Measurements from ENCODE around the gene CEACAM1.
A peak's percentile ranks its signal among the peaks of the same experiment; 100 is the strongest.
"Not testable (repeated sequence)": the region's sequence is repeated elsewhere in the genome, so short reads cannot be mapped to it uniquely, and the experiment has no call there.

CEACAM1 gene

GRCh38 chr19:42548552-42548951, 20.3 kb upstream of the CEACAM1 start:
- no peak for DNase-seq (ENCODE audit: low spot score)

GRCh38 chr19:42547929-42548328, 19.6 kb upstream of the CEACAM1 start:
- no peak for DNase-seq (ENCODE audit: low spot score)

DNA sequence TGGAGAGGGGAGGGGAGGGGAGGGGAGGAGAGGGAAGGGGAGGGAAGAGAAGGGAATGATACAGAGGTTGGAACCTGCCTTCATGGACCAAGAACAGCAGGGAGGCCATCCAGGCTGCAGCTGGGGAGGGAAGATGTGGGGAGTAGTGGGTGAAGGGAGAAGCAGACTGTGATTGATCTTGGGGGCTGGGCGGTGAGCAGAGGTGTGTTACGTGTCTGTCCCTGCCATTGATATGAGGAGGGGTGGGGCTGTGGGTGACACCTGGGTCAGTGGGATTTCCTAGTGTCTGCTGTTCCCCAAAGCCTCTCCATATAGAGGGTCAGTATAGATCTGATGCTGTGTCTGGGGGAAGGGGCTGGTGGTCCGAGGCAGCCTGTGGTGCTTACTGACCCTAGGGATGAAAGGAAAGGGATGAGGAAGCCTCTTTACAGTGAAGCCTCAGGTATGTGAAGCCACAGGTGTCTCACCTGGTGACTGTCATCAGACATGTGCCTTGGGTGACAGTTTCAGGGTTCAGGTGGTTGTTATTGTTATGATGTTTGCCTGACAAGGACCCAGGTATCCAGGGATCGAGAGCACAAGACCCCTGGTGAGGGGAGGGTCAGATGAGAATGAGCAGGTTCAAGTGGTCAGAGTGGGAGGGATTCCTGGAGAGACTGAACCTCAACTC, 18.7 kb upstream of the CEACAM1 start:
- DNase-seq (ENCODE audit: low spot score) = no peak

DNA sequence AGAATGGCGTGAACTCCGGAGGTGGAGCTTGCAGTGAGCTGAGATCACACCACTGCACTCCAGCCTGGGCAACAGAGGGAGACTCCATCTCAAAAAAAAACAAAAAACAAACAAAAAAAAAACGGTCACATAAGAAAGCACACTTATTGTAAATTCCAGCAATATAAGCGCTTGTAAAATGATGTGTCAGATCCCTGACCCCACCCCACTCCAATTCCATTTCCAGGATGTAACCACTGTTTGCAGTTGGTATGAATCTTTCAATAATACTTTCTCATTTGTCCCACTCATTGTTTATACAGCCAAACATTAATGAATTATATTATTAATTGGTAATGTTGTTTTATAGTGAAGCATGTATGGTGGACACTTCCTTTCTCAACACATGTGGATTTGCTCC, 15.9 kb upstream of the CEACAM1 start:
- no peak for DNase-seq (ENCODE audit: low spot score)

- DNase-seq (ENCODE audit: low spot score) = no peak
These were observed 14.5 kb upstream of the CEACAM1 start for GRCh38 chr19:42542791-42543190.

- no peak for DNase-seq (ENCODE audit: low spot score)
These were observed 11.8 kb upstream of the CEACAM1 start for GRCh38 chr19:42540071-42540553.

DNA sequence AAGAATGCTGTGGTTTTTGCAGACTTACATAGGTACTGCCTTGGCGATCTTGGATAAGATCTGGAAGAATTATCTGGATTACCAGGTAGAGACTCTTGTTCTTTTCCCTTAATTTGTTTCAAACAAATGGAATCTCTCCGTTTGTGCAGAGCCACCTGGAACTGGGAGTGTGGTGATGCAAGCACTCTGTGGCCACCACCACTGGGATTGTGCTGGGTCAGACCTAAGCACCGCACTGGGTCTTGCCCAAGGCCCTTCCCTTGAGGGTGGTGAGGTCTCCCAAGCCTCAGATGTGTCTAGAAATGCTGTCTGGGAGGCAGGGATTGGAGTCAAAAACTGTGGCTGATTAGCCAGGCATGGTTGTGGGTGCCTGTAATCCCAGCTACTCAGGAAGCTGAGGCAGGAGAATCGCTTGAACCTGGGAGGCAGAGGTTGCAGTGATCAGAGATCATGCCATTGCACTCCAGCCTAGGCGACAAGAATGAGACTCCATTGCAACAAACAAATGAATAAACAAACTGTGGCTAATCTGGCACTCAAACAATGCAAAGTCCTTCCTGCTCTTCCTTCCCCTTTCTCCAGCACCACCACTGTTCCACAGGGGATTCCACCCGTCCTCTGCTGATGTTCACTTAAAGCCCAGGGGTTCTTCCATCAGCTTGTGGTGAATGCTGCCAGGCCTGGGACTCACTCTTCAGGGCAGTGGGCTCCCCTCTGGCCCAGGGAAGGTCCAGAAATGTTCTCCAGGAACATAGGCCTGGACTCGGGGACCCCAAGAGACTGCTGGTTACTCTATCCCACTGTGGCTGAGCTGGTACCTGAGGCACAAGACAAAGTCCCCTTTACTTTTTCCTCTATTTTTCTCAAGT, 10.8 kb upstream of the CEACAM1 start:
- DNase-seq (ENCODE audit: low spot score) = no peak

DNA sequence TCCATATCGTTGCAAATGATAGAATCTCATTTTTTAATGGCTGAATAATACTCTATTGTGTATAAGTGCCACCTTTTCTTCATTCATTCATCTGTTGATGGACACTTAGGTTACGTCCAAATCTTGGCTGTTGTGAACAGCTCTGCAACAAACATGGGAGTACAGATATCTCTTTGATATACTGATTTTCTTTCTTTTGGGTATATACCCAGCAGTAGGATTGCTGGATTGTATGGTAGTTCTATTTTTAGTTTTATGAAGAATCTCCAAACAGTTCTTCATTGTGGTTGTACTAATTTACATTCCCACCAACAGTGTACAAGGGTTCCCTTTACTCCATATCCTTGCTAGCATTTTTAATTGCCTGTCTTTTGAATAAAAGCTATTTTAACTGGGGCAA, 7.0 kb upstream of the CEACAM1 start:
- DNase-seq (ENCODE audit: low spot score) = not testable (repeated sequence)

GRCh38 chr19:42534391-42534790, 6.1 kb upstream of the CEACAM1 start:
- DNase-seq (ENCODE audit: low spot score) = no peak

DNA sequence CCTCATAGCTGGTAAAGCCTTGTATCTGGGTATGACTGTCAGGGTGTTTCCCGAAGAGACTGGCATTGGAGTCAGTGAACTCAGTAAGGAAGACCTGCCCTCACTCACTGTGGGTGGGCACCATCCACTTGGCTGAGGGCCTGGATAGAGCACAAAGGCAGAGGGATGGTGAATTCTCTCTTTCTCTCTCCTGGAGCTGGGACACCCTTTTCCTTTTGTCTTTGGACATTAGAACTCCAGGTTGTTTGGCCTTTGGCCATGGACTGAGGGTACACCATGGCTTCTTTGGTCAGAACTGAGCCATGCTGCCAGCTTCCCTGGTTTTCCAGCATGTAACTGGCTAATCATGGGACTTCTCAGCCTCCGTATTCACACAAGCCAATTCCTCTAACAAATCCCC, 4.6 kb upstream of the CEACAM1 start:
- no peak for DNase-seq (ENCODE audit: low spot score)

DNA sequence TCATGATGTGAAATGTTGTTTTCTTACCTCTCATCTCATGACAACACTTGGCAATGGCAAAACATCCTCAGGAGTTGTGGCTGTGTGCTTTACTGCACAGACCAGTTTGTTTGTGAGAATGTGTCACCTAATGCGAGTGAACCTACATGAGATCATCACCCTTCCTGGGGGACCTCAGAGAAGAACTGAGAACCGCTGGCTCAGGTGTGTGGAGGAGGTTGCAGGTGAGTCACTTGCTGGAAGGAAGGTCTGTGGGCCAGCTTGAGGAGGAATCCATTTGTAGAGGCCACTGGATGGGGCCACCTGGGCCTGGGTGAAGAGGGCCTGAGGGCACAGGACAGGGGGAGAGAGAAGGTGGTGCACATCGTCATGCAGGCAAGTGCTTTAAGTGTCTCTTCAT, 3.0 kb upstream of the CEACAM1 start:
- DNase-seq (ENCODE audit: low spot score) = no peak

DNA sequence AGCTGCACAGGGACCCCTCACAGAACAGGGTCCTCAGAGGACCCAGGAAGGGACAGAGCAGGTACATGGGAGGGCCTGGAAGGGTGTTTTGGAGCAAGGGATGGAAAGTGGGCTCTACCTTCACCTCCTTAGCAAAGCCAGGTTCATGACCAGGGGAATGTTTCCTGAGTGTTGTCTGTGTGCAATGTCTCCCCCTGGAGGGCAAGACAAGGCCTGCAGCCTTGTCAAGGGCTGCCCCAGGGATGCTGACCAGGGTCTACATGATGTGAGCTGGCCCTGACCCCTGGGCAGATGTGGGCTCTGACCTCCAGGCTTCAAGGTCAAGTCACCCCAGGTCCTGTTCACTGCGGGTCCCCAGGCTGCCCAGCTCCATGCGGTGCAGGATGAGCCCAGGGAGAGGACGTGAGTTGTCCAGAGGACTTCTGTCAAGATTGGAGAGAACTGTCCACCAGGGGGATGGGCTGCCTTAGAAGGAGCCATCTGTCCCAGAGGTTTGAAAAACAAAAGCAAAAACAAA, 1.0 kb upstream of the CEACAM1 start:
- peak; percentile 75 for DNase-seq (ENCODE audit: low spot score)

DNA sequence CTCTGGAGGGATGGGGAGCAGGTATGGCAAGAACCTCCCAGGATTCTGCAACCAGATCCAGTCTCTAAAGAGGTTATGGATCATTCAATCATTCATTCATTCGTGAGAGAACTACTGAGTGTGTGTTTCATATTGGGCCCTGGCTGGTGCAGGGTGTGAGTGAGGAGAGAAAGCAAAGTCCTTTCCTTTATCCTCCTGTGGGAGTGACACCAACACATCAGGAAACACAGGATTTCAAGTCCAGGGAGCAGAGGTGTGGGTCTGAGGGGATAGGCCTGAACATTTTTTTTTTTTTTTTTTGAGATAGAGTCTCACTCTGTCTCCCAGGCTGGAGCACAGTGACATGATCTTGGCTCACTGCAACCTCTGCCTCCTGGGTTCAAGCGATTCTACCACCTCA, 3.3 kb downstream of the CEACAM1 start:
- no peak for DNase-seq (ENCODE audit: low spot score)

GRCh38 chr19:42524250-42524649, 4.0 kb downstream of the CEACAM1 start:
- DNase-seq (ENCODE audit: low spot score) = no peak

GRCh38 chr19:42522262-42522661, 6.0 kb downstream of the CEACAM1 start:
- not testable (repeated sequence) for DNase-seq (ENCODE audit: low spot score)

GRCh38 chr19:42521346-42522030, 6.8 kb downstream of the CEACAM1 start:
- DNase-seq (ENCODE audit: low spot score) = no peak

DNA sequence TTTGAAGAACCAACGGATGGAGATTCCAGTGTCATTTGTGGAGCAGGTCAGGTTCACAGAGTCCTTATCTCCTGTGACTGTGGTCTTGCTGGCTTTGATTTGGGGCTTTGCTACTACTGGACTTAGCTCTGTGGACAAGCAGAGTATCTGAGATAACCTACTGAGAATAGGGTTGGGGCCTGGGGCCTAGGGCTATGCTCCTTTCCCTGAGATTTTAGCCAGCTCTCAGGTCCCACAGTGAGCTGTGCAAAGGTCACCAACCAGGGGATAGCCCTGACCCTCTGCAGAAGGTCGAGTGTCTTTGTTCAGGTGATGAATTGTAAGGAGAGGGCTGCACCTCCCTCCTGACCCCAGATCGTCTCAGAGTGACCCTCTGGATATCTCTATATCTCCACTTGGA, 9.2 kb downstream of the CEACAM1 start:
- DNase-seq (ENCODE audit: low spot score) = no peak

- no peak for DNase-seq (ENCODE audit: low spot score)
These were observed 11.5 kb downstream of the CEACAM1 start for GRCh38 chr19:42516771-42517170.

DNA sequence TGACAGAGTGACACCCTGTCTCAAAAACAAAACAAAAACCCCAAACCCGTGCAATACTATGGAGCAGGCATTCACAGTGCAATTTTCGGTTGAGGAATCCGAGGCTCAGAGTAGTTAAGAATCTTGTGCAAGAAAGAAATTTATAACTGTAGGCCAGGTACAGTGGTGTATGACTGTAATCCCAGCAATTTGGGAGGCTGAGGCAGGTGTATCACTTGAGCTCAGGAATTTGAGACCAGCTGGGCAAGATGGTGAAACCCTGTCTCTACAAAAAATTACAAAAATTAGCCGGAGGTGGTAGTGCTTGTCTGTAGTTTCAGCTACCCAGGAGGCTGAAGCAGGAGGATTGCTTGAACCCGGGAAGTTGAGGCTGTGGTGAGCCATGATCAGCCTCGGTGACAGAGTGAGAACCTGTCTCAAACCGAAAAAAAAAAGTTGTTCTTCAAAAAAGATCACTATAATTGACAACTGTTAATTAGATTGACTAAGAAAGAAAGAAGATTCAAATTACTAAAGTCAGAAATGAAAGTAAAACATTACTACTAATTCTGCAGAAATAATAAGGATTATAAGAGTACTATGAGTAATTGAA, 12.9 kb downstream of the CEACAM1 start:
- no peak for DNase-seq (ENCODE audit: low spot score)

DNA sequence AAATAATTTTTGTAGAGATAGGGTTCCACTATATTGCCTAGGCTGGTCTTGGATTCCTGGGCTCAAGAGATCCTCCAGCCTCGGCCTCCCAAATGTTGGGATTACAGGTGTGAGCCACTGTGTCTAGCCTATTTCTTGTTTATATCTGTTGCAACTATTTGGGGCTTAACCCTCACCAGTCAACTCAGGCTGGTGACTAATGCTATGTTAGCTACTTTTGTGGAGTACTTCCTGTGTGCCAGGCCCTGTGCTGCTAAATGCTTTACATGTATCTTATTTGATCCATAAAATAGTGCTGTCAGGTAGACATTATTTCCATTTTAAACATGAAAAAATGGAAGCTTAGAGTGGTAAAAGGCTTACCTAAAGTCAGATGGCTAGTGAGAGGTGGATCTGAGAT, 13.8 kb downstream of the CEACAM1 start:
- DNase-seq (ENCODE audit: low spot score) = no peak

DNA sequence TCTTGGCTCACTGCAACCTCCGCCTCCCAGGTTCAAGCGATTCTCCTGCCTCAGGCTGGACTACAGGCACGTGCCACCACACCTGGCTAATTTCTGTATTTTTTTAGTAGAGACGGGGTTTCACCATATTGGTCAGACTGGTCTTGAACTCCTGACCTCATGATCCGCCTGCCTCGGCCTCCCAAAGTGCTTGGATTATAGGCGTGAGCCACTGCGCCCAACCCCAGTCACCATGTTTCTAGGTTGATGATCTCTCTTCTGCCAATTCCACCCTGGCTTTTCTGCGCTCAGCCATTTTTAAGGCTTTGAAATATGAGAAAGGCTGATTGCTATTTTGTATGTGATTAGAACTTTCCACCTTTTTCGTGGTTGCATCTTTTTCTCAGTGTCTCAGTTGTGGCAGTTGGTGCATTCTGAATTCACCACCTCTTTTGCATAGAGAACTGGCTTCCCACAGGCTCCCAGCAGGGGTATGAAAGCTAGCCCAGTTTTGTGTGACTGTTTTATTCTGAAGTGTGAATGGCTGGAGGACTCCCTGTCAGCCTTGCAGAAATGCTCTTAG, 15.5 kb downstream of the CEACAM1 start:
- no peak for DNase-seq (ENCODE audit: low spot score)

- no peak for DNase-seq (ENCODE audit: low spot score)
These were observed 16.1 kb downstream of the CEACAM1 start for GRCh38 chr19:42512130-42512636.
